ENCODE measurements around the gene RALGPS1.

- TF ChIP-seq MAX (IDR thresholded peaks at IDR 0.05; ENCODE audit: low read depth, low read length) = no peak
- no peak for TF ChIP-seq CTCF (IDR thresholded peaks at IDR 0.05; ENCODE audit: low read depth, low read length)
- TF ChIP-seq POLR2A (IDR thresholded peaks at IDR 0.05; ENCODE audit: extremely low read depth, insufficient read length) = no peak
- TF ChIP-seq MYC (IDR thresholded peaks at IDR 0.05; ENCODE audit: low read depth, low read length) = no peak
Measured at GRCh38 chr9:127153501-127153900, 238.9 kb downstream of the RALGPS1 start.
